Neural progenitor cell (in vitro differentiated cells): ENCODE measurements around the gene DAZL. TPM values are rescaled to one million over a fixed set of nuclear protein-coding genes. Genes with fewer than 3 reads are reported as not detected.

Experiments used
- DNase-seq: peaks from one replicate; pipeline ENCODE4 v3.0.0-alpha.2; 2016; ENCODE audit warnings: low spot score
- H2AFZ ChIP-seq: fragments of 200-600 bp; sonication (generic); replicated peaks from 2 replicates; pipeline ENCODE4 v1.6.1; 2016; ENCODE audit warnings: antibody characterized with exemption
- H3F3A ChIP-seq: fragments of 200-600 bp; sonication (generic); 2 replicates; pipeline ENCODE4 v1.6.1; 2016; ENCODE audit warnings: antibody characterized with exemption, low read depth
- H3K27ac ChIP-seq: fragments of 200-600 bp; sonication (generic); 2 replicates; pipeline ENCODE4 v1.5.1; 2016; ENCODE audit warnings: mild to moderate bottlenecking
- H3K27me3 ChIP-seq: fragments of 200-600 bp; sonication (generic); 2 replicates; pipeline ENCODE4 v1.6.1; 2016; ENCODE audit warnings: mild to moderate bottlenecking, moderate library complexity
- H3K36me3 ChIP-seq: fragments of 200-600 bp; sonication (generic); 2 replicates; pipeline ENCODE4 v1.5.1; 2016
- H3K4me1 ChIP-seq: fragments of 200-600 bp; sonication (generic); 2 replicates; pipeline ENCODE4 v1.6.1; 2016; ENCODE audit warnings: mixed run types
- H3K4me2 ChIP-seq: fragments of 200-600 bp; sonication (generic); 2 replicates; pipeline ENCODE4 v1.6.1; 2016
- H3K4me3 ChIP-seq: fragments of 200-600 bp; sonication (generic); 2 replicates; pipeline ENCODE4 v1.5.1; 2016
- H3K79me2 ChIP-seq: fragments of 200-600 bp; sonication (generic); 2 replicates; pipeline ENCODE4 v1.6.1; 2016; ENCODE audit warnings: low read depth
- H3K9ac ChIP-seq: fragments of 200-600 bp; sonication (generic); 2 replicates; pipeline ENCODE4 v1.6.1; 2016
- H3K9me3 ChIP-seq: fragments of 200-600 bp; sonication (generic); 2 replicates; pipeline ENCODE4 v1.5.1; 2016; ENCODE audit warnings: low read depth
- H4K20me1 ChIP-seq: fragments of 200-600 bp; sonication (generic); 2 replicates; pipeline ENCODE4 v1.6.1; 2016; ENCODE audit warnings: low read depth
- H3K27ac Mint-ChIP-seq: 3 replicates; pipeline ENCODE4 v1.8.0; 2021; ENCODE audit warnings: mixed read lengths
- H3K27me3 Mint-ChIP-seq: 2 replicates; pipeline ENCODE4 v1.8.0; 2022; ENCODE audit warnings: low read depth, mild to moderate bottlenecking, inconsistent platforms, moderate library complexity, mixed read lengths; ENCODE audit not compliant: insufficient read depth
- H3K36me3 Mint-ChIP-seq: 3 replicates; pipeline ENCODE4 v1.8.0; 2021; ENCODE audit warnings: mixed read lengths
- H3K4me1 Mint-ChIP-seq: 3 replicates; pipeline ENCODE4 v1.8.0; 2021; ENCODE audit warnings: mixed read lengths
- H3K4me3 Mint-ChIP-seq: 3 replicates; pipeline ENCODE4 v1.8.0; 2021; ENCODE audit warnings: mild to moderate bottlenecking, moderate library complexity, mixed read lengths
- H3K9me3 Mint-ChIP-seq: 3 replicates; pipeline ENCODE4 v1.8.0; 2020; ENCODE audit warnings: mixed read lengths
- EZH2 ChIP-seq: fragments of 200-600 bp; sonication (generic); IDR thresholded peaks from 2 replicates; pipeline ENCODE4 v1.6.1; 2017; ENCODE audit warnings: antibody characterized with exemption, mild to moderate bottlenecking, moderate library complexity
- EZH2phosphoT487 ChIP-seq: fragments of 200-600 bp; sonication (generic); IDR thresholded peaks from 2 replicates; pipeline ENCODE4 v1.6.1; 2017; ENCODE audit warnings: antibody characterized with exemption
- total RNA-seq: library from RNA; depleted of rRNA; stranded (reverse); fragments of >200 nt; gene quantifications from 2 replicates; pipeline ENCODE4 v1.2.3, GENCODE V29; 2015; ENCODE audit warnings: low replicate concordance
- TF ChIP-seq, protein P1 (sequence below): fragments of 200-600 bp; sonication (generic); IDR thresholded peaks from 2 replicates; pipeline ENCODE4 v1.5.1; 2017; ENCODE audit warnings: antibody characterized with exemption, mild to moderate bottlenecking

Gene DAZL
- total RNA-seq, 1 donor from 2014 or later = 4.7 TPM

DNA sequence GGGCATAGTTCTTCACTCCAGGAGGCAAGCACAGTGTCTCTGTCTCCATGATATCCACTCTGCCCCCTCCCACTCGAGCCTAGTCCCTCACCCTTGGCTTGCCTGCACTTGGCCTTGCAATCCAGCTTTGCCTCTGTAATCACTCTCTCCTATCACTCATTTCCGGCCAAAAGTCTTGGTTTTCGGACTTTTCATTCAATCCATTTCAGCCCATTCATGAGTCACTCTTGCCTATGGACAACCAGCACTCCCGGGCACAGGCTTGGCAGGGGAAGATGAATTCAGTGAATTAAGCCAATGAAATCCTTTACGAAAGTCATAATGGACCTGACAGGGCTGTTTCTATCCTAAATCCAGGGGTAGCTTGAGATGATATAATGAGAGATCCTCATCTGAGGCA, 21.7 kb downstream of the DAZL start:
- Histone ChIP-seq H3K27ac (no peak overlapping the region), H3F3A (peaks cover 3% of the 10 kb centered on the region), H4K20me1 (no peaks in the 10 kb centered on the region), H3K27me3 (no peaks in the 10 kb centered on the region), H3K79me2 (no peaks in the 10 kb centered on the region), H3K9ac (no peak overlapping the region), H3K9me3 (no peaks in the 10 kb centered on the region), H3K4me1 (no peaks in the 10 kb centered on the region), H3K4me3 (no peak overlapping the region), H3K36me3 (no peaks in the 10 kb centered on the region), H3K4me2 (no peak overlapping the region), H2AFZ (no peak overlapping the region)
- H3K4me1 Mint-ChIP-seq = no peaks in the 10 kb centered on the region
- H3K36me3 Mint-ChIP-seq = no peaks in the 10 kb centered on the region
- no peaks in the 10 kb centered on the region for H3K9me3 Mint-ChIP-seq
- DNase-seq = no peak
- TF ChIP-seq EZH2 = no peak
- TF ChIP-seq, protein P1, sequence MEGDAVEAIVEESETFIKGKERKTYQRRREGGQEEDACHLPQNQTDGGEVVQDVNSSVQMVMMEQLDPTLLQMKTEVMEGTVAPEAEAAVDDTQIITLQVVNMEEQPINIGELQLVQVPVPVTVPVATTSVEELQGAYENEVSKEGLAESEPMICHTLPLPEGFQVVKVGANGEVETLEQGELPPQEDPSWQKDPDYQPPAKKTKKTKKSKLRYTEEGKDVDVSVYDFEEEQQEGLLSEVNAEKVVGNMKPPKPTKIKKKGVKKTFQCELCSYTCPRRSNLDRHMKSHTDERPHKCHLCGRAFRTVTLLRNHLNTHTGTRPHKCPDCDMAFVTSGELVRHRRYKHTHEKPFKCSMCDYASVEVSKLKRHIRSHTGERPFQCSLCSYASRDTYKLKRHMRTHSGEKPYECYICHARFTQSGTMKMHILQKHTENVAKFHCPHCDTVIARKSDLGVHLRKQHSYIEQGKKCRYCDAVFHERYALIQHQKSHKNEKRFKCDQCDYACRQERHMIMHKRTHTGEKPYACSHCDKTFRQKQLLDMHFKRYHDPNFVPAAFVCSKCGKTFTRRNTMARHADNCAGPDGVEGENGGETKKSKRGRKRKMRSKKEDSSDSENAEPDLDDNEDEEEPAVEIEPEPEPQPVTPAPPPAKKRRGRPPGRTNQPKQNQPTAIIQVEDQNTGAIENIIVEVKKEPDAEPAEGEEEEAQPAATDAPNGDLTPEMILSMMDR = no peak
- no peak for TF ChIP-seq EZH2phosphoT487
- no peak overlapping the region for H3K4me3 Mint-ChIP-seq
- no peaks in the 10 kb centered on the region for H3K27me3 Mint-ChIP-seq
- H3K27ac Mint-ChIP-seq = no peak overlapping the region

DNA sequence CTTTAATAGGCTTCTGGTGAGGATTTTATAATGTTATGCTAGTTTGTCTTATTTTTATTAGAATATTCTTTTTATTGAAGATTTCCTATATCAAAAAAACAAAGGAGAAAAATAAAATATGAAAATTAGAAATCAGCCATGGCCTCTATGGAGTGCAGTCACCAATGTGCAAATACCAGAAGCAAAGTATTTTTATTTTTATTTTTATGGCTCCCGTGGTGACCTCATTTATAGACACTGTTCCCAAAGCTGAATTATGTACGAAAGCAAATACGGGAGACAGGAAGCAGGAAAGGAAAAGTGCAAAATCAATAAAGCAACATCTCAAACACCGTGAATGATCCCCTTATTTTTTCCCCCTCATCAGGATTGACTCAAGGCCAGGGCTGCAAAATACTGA, 35.1 kb downstream of the DAZL start:
- no peaks in the 10 kb centered on the region for H3K27me3 ChIP-seq
- H3K27ac Mint-ChIP-seq = no peak overlapping the region
- H3K27me3 Mint-ChIP-seq = peaks cover 2% of the 10 kb centered on the region
- TF ChIP-seq, protein P1 = no peak
- no peaks in the 10 kb centered on the region for H3K9me3 ChIP-seq
- no peaks in the 10 kb centered on the region for H3K79me2 ChIP-seq
- no peak overlapping the region for H3K4me2 ChIP-seq
- H3K4me1 Mint-ChIP-seq = no peaks in the 10 kb centered on the region
- H3K9ac ChIP-seq = no peak overlapping the region
- H2AFZ ChIP-seq = no peak overlapping the region
- no peaks in the 10 kb centered on the region for H4K20me1 ChIP-seq
- H3F3A ChIP-seq = no peaks in the 10 kb centered on the region
- H3K36me3 ChIP-seq = no peaks in the 10 kb centered on the region
- no peak for DNase-seq
- H3K4me3 ChIP-seq = no peak overlapping the region
- H3K27ac ChIP-seq = no peak overlapping the region
- H3K4me1 ChIP-seq = no peaks in the 10 kb centered on the region
- H3K36me3 Mint-ChIP-seq = no peaks in the 10 kb centered on the region
- H3K4me3 Mint-ChIP-seq = no peak overlapping the region
- no peaks in the 10 kb centered on the region for H3K9me3 Mint-ChIP-seq

DNA sequence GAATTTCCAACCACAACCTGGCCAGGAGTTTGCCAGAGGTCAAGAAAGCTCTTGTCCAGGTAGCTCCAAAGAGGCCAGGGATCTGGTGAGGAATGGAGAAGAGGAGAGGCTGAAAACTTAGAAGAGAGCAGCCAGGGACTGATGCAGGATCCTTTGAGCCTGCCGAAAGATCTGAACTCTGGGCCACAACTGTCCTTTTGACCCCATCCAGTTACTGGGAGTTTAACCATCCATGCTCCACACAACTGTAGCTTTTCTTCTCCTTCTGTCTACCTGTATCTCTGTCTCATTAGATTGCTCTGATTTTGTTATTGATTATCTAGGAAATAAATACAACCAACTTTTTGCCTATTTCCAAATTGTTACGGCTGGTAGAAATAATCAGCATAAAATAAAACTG, 36.7 kb downstream of the DAZL start:
- no peaks in the 10 kb centered on the region for H3K4me1 Mint-ChIP-seq
- Histone ChIP-seq H3K27ac (no peak overlapping the region), H3K36me3 (no peaks in the 10 kb centered on the region), H4K20me1 (no peaks in the 10 kb centered on the region), H3K9ac (no peak overlapping the region), H2AFZ (no peak overlapping the region), H3K4me1 (no peaks in the 10 kb centered on the region), H3K4me3 (no peak overlapping the region), H3K9me3 (no peaks in the 10 kb centered on the region), H3F3A (no peaks in the 10 kb centered on the region), H3K79me2 (no peaks in the 10 kb centered on the region), H3K4me2 (no peak overlapping the region), H3K27me3 (no peaks in the 10 kb centered on the region)
- no peak overlapping the region for H3K27ac Mint-ChIP-seq
- no peak overlapping the region for H3K4me3 Mint-ChIP-seq
- H3K36me3 Mint-ChIP-seq = no peaks in the 10 kb centered on the region
- peaks cover 8% of the 10 kb centered on the region for H3K9me3 Mint-ChIP-seq
- no peak for TF ChIP-seq EZH2
- TF ChIP-seq, protein P1 = no peak
- no peak for TF ChIP-seq EZH2phosphoT487
- no peak for DNase-seq
- H3K27me3 Mint-ChIP-seq = peaks cover 2% of the 10 kb centered on the region

DNA sequence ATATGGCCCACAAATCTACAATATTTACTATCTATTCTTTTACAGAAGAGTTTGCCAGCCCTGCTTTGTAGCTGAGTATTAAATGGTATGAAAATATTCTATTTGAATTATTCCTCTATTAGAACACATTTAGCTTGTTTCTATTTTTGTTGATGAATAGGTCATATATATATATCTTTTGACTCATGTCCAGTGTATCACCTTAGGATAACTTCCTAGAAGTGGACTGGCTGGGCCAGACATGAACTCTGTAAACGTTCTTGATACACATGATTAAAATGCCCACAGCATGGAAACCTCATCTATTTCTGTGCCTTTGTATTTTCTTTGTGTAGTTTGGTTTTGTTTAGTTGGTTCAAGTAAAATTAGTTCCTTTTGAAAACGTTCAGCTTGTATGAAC, 37.1 kb downstream of the DAZL start:
- no peaks in the 10 kb centered on the region for H4K20me1 ChIP-seq
- no peak overlapping the region for H2AFZ ChIP-seq
- H3K79me2 ChIP-seq = no peaks in the 10 kb centered on the region
- Mint-ChIP-seq H3K4me1 (no peaks in the 10 kb centered on the region), H3K36me3 (no peaks in the 10 kb centered on the region), H3K27me3 (peaks cover 2% of the 10 kb centered on the region), H3K4me3 (no peak overlapping the region), H3K9me3 (peaks cover 8% of the 10 kb centered on the region), H3K27ac (no peak overlapping the region)
- no peak overlapping the region for H3K4me2 ChIP-seq
- no peaks in the 10 kb centered on the region for H3K4me1 ChIP-seq
- H3K27ac ChIP-seq = no peak overlapping the region
- DNase-seq = no peak
- no peaks in the 10 kb centered on the region for H3K36me3 ChIP-seq
- no peak for TF ChIP-seq EZH2
- TF ChIP-seq, protein P1 = no peak
- no peak for TF ChIP-seq EZH2phosphoT487
- H3K9me3 ChIP-seq = no peaks in the 10 kb centered on the region
- no peak overlapping the region for H3K9ac ChIP-seq
- no peaks in the 10 kb centered on the region for H3K27me3 ChIP-seq
- no peak overlapping the region for H3K4me3 ChIP-seq
- H3F3A ChIP-seq = no peaks in the 10 kb centered on the region
